Measurements from ENCODE around the gene CNR2.
"Not testable (repeated sequence)": the region's sequence is repeated elsewhere in the genome, so short reads cannot be mapped to it uniquely, and the experiment has no call there.

Gene CNR2

DNA sequence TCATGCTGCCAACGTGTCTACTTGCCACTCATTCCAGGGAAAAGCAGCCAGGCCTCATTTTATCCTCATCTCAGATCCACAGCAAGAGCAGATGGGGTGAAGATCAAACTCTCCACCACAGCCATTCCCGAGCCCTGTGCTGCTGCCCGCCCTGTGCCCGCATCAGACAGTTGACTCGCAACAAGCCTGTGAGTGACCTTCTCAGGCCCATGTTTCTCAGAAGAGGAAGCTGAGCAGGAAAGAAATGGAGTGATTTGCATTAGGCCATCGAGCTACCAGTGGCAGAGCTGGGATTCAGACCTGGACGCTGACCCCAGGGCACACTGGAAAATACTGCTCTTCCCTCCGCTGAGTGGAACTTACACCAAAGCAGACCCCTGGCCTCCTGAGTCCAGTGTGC is 1.2 kb downstream of the CNR2 start:
- DNase-seq (ENCODE audit: insufficient read length) (no peak), FAIRE-seq (no peak)
- TF ChIP-seq POLR2AphosphoS5 (IDR thresholded peaks at IDR 0.05; ENCODE audit: low read depth, low read length) (no peak), POLR2A (IDR thresholded peaks at IDR 0.05; ENCODE audit: low read depth, low read length) (no peak; the same call in 1 of the 2 replicates), TAF1 (IDR thresholded peaks at IDR 0.05; ENCODE audit: borderline replicate concordance, low read depth, low read length) (no peak)

DNA sequence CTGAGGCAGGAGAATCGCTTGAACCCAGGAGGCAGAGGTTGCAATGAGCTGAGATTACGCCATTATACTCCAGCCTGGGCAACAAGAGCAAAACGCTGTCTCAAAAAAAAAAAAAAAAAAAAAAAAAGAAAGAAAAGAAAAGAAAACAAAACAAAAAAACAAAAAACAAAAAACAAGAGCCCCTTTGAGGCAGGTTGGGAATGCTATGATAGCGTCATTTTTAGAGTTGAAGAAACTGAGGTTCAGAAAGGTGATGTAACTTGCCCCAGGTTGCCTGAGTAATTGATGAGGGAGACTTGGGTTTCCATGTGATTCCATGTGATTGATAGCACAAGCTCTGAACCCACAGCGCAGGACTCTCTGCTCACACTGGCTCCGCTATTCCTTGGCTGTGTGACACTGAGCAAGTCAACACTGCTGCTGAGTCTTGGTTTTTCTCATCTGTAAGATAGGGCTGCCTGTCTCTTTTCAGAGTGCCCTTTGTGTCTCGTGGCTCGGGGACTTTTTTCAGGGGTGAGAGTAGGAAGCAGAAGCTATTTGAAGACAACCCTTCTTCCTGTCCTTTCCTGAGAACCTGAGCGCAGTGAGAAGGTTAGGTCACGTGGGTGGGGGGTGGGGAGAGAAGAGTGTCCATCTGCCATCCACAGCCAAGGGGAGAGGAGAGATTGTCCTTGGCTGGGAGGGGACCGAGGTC is 2.5 kb downstream of the CNR2 start:
- DNase-seq (ENCODE audit: insufficient read length): no peak
- no peak for TF ChIP-seq TAF1 (IDR thresholded peaks at IDR 0.05; ENCODE audit: borderline replicate concordance, low read depth, low read length)
- TF ChIP-seq POLR2AphosphoS5 (IDR thresholded peaks at IDR 0.05; ENCODE audit: low read depth, low read length): peak; percentile 87
- TF ChIP-seq POLR2A (IDR thresholded peaks at IDR 0.05; ENCODE audit: low read depth, low read length): peak; percentile 90
- FAIRE-seq: peak; percentile 88

DNA sequence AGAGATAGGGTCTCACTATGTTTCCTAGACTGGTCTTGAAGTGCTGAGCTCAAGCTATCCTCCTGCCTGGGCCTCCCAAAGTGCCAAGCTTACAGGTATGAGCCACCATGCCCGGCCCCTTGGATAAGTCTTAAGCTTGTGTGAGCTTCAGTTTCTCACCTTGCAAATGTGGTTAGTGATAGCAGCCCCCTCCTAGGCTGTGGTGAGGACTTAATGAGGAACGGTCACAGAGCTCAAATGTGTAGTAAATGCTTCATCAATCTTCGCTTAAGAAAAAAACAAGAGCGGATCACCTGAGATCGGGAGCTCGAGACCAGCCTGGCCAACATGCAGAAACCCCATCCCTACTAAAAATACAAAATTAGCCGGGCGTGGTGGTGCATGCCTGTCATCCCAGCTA is 3.0 kb downstream of the CNR2 start:
- FAIRE-seq (no peak), DNase-seq (ENCODE audit: insufficient read length) (no peak)
- TF ChIP-seq POLR2AphosphoS5 (IDR thresholded peaks at IDR 0.05; ENCODE audit: low read depth, low read length): no peak

DNA sequence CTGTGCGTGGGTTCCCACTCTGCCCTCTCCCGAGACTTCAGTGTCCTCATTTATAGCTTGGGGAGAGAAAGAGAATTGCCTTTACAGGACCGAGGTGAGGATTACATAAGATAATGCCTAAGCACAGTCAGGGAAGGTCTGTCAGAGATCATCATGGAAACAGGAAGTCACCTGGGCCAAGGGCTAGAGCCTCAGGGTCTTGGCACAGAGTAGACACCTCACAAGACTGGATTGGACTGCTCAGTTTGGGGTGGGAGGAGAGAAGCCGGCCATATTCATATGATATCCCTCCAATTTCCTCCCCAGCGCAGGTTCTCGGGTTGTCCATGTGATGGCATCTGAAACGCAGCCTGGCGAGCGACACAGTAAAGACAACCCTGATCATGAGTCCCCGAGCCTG is 3.8 kb downstream of the CNR2 start:
- no peak for TF ChIP-seq POLR2A (IDR thresholded peaks at IDR 0.05; ENCODE audit: low read depth, low read length)
- no peak for TF ChIP-seq TAF1 (IDR thresholded peaks at IDR 0.05; ENCODE audit: borderline replicate concordance, low read depth, low read length)
- TF ChIP-seq POLR2AphosphoS5 (IDR thresholded peaks at IDR 0.05; ENCODE audit: low read depth, low read length): no peak
- FAIRE-seq: no peak
- no peak for DNase-seq (ENCODE audit: insufficient read length)

- TF ChIP-seq POLR2A (IDR thresholded peaks at IDR 0.05; ENCODE audit: low read depth, low read length) (peak; percentile 49), TAF1 (IDR thresholded peaks at IDR 0.05; ENCODE audit: borderline replicate concordance, low read depth, low read length) (0 out of 2 replicates have a peak, but pooled peaks have one; percentile 34), POLR2AphosphoS5 (IDR thresholded peaks at IDR 0.05; ENCODE audit: low read depth, low read length) (peak; percentile 78)
- DNase-seq (ENCODE audit: insufficient read length) (no peak), FAIRE-seq (peak; percentile 95)
Observed at GRCh38 chr1:23908453-23909341, 4.5 kb downstream of the CNR2 start.

DNA sequence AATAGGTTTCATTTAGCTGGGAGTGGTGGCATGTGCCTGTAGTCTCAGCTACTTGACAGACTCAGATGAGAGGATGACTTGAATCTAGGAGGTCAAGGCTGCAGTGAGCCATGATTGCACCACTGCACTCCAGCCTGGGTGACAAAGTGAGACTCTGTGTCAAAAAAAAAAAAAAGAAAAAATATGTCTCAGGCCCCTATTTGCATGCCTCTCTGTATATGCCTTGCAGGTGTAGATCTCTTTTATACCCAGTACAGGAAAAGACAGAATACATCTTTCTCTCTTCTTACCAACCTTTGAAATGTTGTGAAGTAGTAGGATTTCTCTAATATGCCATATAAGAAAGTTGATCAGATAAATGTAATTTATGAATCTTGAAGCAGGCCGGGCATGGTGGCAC is 6.4 kb downstream of the CNR2 start:
- FAIRE-seq (peak; percentile 17), DNase-seq (ENCODE audit: insufficient read length) (no peak)
- TF ChIP-seq POLR2AphosphoS5 (IDR thresholded peaks at IDR 0.05; ENCODE audit: low read depth, low read length) (no peak), TAF1 (IDR thresholded peaks at IDR 0.05; ENCODE audit: borderline replicate concordance, low read depth, low read length) (no peak), POLR2A (IDR thresholded peaks at IDR 0.05; ENCODE audit: low read depth, low read length) (no peak)

GRCh38 chr1:23905461-23906025 is 7.6 kb downstream of the CNR2 start:
- TF ChIP-seq POLR2A (IDR thresholded peaks at IDR 0.05; ENCODE audit: low read depth, low read length): no peak
- no peak for TF ChIP-seq POLR2AphosphoS5 (IDR thresholded peaks at IDR 0.05; ENCODE audit: low read depth, low read length)
- TF ChIP-seq TAF1 (IDR thresholded peaks at IDR 0.05; ENCODE audit: borderline replicate concordance, low read depth, low read length): no peak
- FAIRE-seq (peak; percentile 38), DNase-seq (ENCODE audit: insufficient read length) (no peak)

DNA sequence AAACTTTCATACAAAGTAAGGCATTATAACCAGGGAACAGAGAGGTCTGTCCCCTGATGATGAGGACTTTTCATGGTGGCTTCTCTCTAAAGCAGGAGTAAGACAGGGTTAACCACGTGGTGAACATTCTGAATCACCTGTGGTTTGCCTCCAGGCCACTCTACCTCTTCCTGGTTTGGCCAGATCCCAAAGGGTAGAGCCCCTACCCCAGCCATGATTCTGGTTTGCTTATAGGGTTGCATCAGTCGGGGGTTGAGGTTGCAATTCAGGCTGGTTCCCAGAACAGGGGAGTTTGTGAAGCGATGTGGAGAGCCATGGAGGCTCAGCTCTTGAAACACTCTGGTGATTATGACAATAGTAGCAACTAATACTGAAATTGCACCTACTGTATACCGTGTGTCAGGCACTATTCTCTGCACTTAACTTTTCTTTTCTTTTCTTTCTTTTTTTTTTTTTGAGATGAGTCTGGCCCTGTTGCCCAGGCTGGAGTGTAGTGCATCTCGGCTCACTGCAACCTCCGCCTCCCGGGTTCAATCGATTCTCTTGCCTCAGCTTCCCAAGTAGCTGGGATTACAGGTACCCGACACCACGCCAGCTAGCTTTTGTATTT is 8.3 kb downstream of the CNR2 start:
- TF ChIP-seq TAF1 (IDR thresholded peaks at IDR 0.05; ENCODE audit: borderline replicate concordance, low read depth, low read length) (no peak), POLR2A (IDR thresholded peaks at IDR 0.05; ENCODE audit: low read depth, low read length) (no peak), POLR2AphosphoS5 (IDR thresholded peaks at IDR 0.05; ENCODE audit: low read depth, low read length) (no peak)
- DNase-seq (ENCODE audit: insufficient read length): no peak
- FAIRE-seq: peak; percentile 89

- DNase-seq (ENCODE audit: insufficient read length) (no peak), FAIRE-seq (peak; percentile 62)
- TF ChIP-seq POLR2A (IDR thresholded peaks at IDR 0.05; ENCODE audit: low read depth, low read length) (no peak), POLR2AphosphoS5 (IDR thresholded peaks at IDR 0.05; ENCODE audit: low read depth, low read length) (no peak), TAF1 (IDR thresholded peaks at IDR 0.05; ENCODE audit: borderline replicate concordance, low read depth, low read length) (no peak)
Observed at GRCh38 chr1:23903754-23904153, 9.4 kb downstream of the CNR2 start.

DNA sequence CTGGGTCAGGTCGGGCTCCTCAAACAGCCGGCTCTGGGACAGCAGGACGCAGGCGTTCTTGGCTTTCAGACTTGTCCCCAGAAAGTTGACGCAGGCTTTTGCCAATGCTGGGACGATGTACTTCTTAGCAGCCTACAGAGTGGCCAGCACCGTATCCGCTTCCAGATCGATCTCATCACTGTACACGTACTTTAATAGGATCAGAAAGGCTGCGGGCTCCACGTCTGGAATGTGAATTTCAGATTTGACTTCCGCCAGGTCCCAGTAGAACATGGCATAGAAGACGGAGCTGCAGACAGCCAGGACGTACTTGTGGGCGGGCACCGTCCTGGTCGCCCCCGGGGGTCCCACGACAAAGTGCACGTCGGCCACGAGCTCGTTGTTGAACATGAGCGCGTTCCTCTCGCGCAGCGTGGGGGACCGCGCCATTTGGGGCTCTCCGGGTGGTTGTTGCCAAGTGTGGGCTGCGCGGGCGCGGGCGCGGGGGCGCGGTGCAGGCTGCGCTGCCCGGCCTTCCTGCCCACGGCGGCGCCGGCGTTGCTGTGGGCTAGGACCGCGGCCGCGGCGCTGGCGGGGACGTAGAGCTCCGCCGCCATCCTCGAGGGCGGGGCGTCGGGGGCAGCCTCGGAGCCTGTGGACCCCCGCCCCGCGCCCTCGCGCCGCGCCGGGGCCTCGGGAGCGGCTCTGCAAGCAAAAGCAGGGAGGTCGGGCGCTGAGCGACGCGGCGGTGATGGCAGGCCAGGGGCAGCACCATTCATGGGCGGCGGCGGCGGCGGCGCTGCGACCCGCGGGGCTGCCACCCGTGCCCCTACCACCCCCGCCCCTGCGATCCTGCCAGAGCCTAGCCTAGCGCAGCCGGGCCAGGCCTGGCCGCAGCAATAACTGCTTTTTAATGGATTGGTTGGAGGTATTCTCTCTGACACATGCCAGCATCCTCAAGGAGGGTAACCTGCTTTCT is 10.6 kb downstream of the CNR2 start:
- TF ChIP-seq POLR2AphosphoS5 (IDR thresholded peaks at IDR 0.05; ENCODE audit: low read depth, low read length) (no peak), POLR2A (IDR thresholded peaks at IDR 0.05; ENCODE audit: low read depth, low read length) (no peak), TAF1 (IDR thresholded peaks at IDR 0.05; ENCODE audit: borderline replicate concordance, low read depth, low read length) (no peak)
- FAIRE-seq (no peak), DNase-seq (ENCODE audit: insufficient read length) (no peak)

DNA sequence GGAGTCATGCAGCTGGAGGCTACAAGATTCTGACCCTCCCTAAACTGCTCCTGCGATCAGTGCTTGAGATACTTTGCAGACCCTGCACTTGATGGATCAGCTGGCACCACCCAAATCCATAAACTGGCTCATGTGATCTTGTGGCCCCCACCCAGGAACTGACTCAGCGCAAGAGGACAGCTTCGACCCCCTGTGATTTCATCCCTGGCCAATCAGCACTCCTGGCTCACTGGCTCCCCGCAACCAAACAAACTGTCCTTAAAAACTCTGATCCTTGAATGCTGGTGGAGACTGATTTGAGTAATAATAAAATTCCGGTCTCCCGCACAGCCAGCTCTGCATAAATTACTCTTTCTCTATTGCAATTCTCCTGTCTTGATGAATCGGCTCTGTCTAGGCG is 13.1 kb downstream of the CNR2 start:
- not testable (repeated sequence) for FAIRE-seq; DNase-seq (ENCODE audit: insufficient read length)
